GM19324 (cell line): ENCODE results near the gene CAMLG.

Source experiments
- ATAC-seq: cut with Tn5 transposase; IDR thresholded peaks from one replicate; pipeline ENCODE4 v1.9.1; 2021; ENCODE audit warnings: mild to moderate bottlenecking, moderate library complexity; ENCODE audit not compliant: unreplicated experiment, low FRiP score

The CAMLG gene

DNA sequence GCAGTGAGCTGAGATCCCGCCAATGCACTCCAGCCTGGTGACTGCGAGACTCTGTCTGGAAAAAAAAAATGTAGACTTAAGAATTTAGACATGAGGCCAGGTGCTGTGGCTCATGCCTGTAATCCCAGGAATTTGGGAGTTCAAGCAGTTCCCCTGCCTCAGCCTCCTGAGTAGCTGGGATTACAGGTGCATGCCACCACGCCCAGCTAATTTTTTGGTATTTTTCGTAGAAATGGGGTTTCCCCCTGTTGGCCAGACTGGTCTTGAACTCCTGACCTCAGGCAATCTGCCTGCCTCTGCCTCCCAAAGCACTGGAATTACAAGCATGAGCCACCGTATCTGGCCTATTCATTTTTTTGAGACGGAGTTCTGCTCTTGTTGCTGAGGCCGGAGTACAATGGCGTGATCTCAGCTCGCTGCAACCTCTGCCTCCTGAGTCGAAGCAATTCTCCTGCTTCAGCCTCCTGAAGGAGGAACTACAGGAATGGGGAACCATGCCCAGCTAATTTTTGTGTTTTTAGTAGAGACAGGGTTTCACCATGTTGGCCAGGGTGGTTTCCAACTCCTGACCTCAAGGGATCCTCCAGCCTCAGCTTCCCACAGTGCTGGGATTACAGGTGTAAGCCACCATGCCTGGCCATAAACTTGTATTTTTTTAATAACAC, 34.2 kb downstream of the CAMLG start:
- no peak for ATAC-seq

DNA sequence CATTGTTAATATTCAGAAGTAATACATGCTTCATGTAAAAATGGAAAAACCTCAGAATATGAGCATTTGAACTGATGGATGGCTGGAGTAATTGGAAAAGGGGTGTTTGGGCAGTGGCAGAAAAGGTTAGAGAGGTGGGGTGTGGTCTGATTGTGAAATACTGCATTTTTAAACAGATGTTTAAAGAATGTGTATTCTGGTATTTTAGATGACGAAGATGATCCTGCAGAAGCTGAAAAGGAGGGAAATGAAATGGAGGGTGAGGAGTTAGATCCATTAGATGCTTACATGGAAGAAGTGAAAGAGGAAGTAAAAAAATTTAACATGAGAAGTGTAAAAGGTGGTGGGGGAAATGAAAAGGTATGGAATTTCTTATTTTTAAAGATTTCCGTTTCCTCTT, 39.0 kb downstream of the CAMLG start:
- ATAC-seq, result no peak

DNA sequence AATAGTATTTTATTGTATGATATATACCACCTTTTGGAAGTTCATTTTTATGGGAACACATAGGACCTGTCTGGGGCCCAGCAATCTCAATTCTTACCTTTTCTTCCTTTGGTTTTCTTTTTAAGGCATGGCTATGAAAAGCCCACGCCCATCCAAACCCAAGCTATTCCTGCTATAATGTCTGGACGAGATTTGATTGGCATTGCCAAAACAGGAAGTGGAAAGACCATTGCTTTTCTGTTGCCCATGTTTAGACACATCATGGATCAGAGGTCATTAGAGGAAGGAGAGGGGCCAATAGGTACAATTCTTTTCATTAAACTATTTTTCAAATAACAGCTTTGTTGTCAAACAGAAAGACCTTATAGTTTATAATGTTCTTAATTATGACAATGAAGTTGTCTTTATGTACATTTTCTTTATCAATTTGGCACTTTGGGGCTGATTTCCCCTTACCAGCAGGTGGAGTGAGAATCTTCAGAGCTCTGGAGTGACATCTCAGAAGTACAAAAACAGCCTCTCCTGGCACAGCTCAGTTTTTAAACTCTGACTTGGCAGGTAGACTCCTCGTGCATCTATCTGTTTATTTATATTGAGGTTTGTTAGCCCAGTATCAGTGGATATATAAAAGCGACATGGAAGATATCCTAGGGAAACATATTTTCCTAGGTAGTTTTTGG, 46.0 kb downstream of the CAMLG start:
- ATAC-seq, result no peak

DNA sequence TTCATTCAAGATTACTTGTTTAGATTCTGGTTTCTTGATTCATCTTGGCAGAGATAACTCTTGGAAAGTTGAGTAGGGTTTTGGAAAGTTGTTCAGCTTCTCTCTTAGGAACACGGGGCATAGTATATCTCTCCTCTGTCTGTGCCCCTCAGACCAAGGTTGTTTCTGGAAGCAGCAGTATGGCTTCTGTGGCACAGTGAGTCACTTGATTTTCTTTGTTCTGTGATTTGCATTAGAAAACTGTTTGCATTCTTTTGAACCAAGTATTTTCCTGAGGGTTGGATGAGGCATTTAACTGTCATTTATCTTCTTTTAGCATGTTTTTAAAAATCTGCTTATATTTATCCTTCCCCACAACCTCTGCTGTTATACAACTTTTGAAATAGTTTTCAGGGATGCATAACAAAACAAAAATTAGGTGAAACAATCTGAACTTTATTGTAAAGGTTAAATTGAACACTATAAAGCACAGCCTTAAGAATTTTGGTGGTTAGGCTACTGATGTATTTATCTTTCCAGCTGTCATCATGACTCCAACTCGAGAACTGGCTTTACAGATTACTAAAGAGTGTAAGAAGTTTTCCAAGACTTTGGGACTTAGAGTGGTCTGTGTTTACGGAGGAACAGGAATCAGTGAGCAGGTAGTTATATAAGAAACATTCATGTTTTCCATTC, 46.7 kb downstream of the CAMLG start:
- ATAC-seq, result no peak

DNA sequence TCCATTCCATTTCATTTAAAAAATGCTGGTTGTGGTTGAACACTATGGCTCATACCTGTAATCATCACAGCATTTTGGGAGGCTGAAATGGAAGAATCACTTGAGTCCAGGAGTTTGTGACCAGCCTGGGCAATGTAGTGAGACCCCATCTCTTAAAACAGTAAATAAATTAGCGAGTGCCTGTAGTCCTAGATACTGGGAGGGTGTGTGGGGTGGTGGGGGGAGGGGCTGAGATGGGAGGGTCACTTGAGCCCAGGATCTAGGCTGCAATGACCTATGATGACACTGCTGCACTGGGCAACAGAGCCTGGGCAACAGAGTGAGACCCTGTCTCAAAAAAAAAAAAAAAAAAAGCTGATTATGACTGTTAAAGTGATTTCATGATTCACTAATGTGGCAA, 49.3 kb downstream of the CAMLG start:
- ATAC-seq, result no peak

DNA sequence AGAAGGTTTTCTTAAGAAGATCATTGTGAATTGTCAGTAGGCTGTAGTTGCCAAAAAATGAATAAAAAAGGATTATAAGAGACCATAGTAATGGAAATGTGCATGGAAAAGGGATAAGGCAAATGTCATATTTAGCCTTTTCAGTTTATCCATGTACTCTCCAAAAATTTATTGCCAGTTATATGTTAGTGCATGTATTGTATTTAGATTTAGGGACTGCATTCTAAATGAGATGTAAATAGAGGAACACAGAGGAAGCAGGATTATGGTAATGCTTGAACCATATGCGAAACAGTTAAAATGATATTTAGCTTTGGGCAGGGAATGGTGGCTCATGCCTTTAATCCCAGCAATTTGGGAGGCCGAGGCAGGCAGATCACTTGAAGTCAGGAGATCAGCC, 53.2 kb downstream of the CAMLG start:
- ATAC-seq, result no peak

DNA sequence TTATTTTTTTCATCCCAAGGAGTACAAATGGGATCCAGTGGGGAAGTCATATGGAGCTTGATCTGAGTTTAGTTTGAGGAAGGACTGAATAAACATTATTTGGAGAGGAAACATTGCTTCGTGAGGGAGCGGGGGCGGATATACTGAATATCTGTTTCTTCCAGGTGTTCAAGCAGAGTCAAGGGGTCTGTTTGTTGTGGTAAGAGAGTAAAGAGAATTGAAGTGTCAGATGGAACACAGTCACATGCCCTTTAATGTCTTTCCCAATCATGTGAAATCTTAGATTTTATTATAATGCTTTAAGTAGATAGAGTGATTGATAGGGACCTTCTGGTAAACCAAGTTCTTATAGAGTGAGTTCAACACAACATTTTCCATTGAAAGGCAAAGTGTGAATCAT, 53.9 kb downstream of the CAMLG start:
- no peak for ATAC-seq

DNA sequence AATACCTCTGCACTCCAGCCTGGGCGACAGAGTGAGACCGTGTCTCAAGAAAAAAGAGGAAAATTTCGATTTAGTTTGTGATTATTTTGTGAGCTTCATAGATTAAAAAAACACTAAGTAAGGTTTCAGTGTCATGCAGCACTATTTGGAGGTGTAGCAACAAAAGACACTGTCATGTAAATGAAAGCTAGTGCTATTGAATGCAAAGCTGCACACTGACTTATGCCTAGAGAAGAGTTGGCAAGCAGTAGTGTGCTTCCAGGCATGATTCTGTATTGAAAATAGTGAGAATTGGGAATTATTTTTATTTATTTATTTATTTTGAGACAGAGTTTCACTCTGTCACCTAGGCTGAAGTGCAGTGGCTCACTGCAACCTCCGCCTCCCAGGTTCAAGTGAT, 54.8 kb downstream of the CAMLG start:
- ATAC-seq, result no peak

DNA sequence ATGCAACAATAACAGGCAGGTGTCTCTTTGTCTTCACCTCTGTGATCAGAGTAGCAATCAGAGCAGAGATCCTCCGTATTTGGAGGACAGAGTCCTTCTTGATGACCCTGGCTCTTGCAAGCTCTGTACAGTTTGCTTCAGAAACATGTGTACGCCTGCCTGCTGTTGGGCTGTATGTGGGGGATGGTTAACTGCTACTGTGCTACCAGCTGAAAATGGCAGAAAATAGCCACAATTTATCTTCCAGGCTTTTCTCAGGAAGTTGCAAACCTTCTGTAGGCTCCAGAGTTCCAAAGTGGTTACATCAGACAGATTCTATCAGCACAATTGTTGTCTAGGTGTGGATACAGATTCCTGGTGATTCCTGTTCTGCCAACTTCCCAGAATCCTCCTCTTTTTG, 55.7 kb downstream of the CAMLG start:
- ATAC-seq, result no peak

DNA sequence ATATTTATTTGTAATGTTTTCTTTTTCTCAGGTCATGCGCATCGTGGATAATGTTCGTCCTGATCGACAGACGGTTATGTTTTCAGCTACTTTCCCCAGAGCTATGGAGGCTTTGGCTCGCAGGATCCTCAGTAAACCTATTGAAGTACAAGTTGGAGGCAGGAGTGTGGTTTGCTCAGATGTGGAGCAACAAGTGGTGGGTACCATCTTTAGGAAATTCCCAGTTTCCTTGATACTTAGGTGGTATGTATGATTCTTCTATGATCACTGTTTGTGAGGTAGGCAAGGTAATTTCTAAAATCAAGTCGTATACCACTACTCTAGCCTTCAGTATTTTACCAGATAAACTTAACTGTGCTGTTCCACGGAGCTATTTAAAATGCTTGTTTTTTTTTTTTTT, 56.5 kb downstream of the CAMLG start:
- no peak for ATAC-seq

DNA sequence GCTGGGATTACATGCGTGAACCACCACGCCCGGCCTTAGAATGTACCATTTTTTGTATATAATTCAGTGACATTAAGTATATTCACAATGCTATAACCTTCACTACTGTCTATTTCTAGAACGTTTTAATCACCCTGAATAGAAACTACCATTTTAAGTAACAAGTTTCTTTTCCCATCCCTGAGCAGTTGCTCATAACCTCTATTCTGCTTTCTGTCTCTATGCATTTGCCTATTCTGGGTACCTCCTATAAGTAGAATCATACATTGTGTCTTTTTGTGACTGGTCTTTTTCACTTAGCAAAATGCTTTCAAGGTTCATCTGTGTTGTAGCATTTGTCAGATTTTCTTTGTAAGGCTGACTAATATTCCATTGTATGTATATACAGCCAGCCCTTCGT, 60.1 kb downstream of the CAMLG start:
- no peak for ATAC-seq
